ENCODE results near the gene DRC3.
A peak's percentile ranks its signal among the peaks of the same experiment; 100 is the strongest.
"Not testable (repeated sequence)": the region's sequence is repeated elsewhere in the genome, so short reads cannot be mapped to it uniquely, and the experiment has no call there.

Gene DRC3

GRCh38 chr17:17989618-17990017 lies 17.0 kb downstream of the DRC3 start:
- TF ChIP-seq, protein P1, sequence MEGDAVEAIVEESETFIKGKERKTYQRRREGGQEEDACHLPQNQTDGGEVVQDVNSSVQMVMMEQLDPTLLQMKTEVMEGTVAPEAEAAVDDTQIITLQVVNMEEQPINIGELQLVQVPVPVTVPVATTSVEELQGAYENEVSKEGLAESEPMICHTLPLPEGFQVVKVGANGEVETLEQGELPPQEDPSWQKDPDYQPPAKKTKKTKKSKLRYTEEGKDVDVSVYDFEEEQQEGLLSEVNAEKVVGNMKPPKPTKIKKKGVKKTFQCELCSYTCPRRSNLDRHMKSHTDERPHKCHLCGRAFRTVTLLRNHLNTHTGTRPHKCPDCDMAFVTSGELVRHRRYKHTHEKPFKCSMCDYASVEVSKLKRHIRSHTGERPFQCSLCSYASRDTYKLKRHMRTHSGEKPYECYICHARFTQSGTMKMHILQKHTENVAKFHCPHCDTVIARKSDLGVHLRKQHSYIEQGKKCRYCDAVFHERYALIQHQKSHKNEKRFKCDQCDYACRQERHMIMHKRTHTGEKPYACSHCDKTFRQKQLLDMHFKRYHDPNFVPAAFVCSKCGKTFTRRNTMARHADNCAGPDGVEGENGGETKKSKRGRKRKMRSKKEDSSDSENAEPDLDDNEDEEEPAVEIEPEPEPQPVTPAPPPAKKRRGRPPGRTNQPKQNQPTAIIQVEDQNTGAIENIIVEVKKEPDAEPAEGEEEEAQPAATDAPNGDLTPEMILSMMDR (conservative IDR thresholded peaks at IDR 0.05; ENCODE audit: low read length): no peak
- H3K4me3 ChIP-seq (ENCODE audit: low read length): no peak overlapping the region
- DNase-seq (ENCODE audit: low read depth): no peak

GRCh38 chr17:17990282-17990681 lies 17.6 kb downstream of the DRC3 start:
- TF ChIP-seq, protein P1 (conservative IDR thresholded peaks at IDR 0.05; ENCODE audit: low read length): no peak
- no peak overlapping the region for H3K4me3 ChIP-seq (ENCODE audit: low read length)
- no peak for DNase-seq (ENCODE audit: low read depth)

GRCh38 chr17:17993366-17993765 lies 20.7 kb downstream of the DRC3 start:
- TF ChIP-seq, protein P1 (conservative IDR thresholded peaks at IDR 0.05; ENCODE audit: low read length): no peak
- H3K4me3 ChIP-seq (ENCODE audit: low read length): no peak overlapping the region
- DNase-seq (ENCODE audit: low read depth): no peak

- H3K4me3 ChIP-seq (ENCODE audit: low read length): no peak overlapping the region
- DNase-seq (ENCODE audit: low read depth): no peak
- TF ChIP-seq, protein P1 (conservative IDR thresholded peaks at IDR 0.05; ENCODE audit: low read length): no peak
Measured at GRCh38 chr17:17993852-17994251, 21.2 kb downstream of the DRC3 start.

GRCh38 chr17:17994271-17995069 lies 21.8 kb downstream of the DRC3 start:
- TF ChIP-seq, protein P1 (conservative IDR thresholded peaks at IDR 0.05; ENCODE audit: low read length): peak; percentile 26
- DNase-seq (ENCODE audit: low read depth): no peak
- H3K4me3 ChIP-seq (ENCODE audit: low read length): no peak overlapping the region

- DNase-seq (ENCODE audit: low read depth); H3K4me3 ChIP-seq (ENCODE audit: low read length): not testable (repeated sequence)
Measured at GRCh38 chr17:17995887-17996286, 23.2 kb downstream of the DRC3 start.

DNA sequence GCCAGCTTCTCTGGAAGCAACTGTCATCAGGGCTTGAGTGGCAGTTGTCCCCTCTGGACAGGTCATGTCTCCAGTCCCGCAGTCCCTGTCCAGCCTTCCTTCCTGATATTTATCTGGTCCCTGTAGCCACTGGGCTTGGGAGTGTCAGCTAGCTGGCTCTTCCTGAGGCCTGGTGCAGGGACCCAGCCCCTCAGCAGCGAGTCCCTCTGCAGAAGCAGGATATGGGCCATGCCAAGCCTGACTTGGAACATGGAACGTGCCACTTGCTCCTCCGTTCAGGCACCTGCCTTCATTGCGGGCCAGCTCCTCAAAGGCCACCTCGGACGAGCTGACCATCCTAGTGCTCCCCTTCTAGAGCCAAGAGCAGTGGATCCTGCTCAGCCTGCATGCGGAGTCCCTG lies 26.3 kb downstream of the DRC3 start:
- TF ChIP-seq, protein P1 (conservative IDR thresholded peaks at IDR 0.05; ENCODE audit: low read length): no peak
- no peak overlapping the region for H3K4me3 ChIP-seq (ENCODE audit: low read length)
- DNase-seq (ENCODE audit: low read depth): no peak

Data from AG10803 (cell line).